NCI-H1048 (cell line): ENCODE data around the gene SBF2.
"Not testable (repeated sequence)": the region's sequence is repeated elsewhere in the genome, so short reads cannot be mapped to it uniquely, and the experiment has no call there.

Experiments used
- DNase-seq: peaks from one replicate; lab custom pipeline; 2025; lab: John Stamatoyannopoulos, UW

Gene SBF2

DNA sequence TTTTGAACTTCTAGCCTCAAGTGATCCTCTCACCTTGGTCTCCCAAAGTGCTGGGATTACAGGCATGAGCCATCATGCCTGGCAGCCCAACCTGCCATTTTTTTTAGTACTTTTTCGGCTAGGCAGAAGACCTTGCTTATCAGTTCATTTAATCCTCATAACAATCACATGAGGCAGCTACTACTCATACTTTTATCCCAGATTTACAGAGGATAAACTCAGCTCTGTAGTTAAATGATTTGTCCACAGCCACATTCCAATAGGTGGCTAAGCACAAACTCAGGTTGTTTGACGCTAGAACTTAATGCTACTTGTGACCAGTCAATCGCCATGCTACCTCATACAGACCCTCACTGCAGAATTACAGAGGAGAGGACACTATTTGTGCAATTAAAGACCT, 28.1 kb downstream of the SBF2 start:
- no peak for DNase-seq

- not testable (repeated sequence) for DNase-seq
Measured at GRCh38 chr11:10264716-10265115, 29.3 kb downstream of the SBF2 start.

DNA sequence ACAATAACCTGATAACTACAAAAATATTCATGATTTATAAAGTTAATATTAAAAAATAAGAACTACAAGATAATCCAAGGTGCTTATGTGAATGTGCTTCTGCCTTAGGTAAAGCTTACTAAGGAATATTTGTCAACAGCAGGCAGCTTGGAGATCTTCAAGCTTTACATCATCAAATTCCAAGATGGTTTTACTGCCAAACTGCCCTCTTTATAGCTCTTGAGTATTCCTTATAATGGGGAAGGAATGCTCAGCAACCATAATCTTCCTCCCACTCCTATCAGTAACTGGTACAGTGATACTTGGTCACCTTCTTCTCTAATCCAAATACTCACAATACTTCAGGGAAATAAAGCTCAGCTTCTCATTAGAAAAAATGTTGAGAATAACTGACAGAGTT, 30.1 kb downstream of the SBF2 start:
- DNase-seq = no peak

GRCh38 chr11:10261821-10262220, 32.2 kb downstream of the SBF2 start:
- no peak for DNase-seq

GRCh38 chr11:10257478-10257877, 36.5 kb downstream of the SBF2 start:
- DNase-seq = no peak

GRCh38 chr11:10255388-10256125, 38.5 kb downstream of the SBF2 start:
- no peak for DNase-seq

DNA sequence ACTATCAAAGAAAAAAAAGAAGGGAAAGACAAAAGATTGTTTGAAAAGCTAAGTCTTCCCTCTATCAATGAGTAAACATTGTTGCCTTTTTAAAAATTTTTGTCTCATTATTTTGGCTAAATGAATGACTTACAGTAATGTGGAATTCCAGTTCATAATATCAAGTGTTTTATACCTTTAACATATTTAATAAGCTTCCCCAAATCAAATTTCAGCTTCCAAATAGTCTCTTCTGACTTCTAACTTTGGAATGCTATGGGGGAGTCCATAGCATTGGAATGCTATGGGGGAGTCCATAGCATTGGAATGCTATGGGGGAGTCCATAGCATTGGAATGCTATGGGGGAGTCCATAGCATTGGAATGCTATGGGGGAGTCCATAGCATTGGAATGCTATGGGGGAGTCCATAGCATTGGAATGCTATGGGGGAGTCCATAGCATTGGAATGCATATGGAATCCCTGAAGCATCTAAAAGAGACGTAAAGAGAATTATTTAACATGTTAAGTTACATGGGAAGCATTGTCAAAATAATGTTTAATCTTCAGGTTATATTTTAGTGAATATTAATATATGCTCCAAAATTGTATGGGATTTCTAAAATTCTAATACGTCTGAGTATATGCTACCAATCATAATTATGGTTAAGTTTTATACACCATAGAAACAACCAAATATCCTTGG, 44.4 kb downstream of the SBF2 start:
- DNase-seq = not testable (repeated sequence)

DNA sequence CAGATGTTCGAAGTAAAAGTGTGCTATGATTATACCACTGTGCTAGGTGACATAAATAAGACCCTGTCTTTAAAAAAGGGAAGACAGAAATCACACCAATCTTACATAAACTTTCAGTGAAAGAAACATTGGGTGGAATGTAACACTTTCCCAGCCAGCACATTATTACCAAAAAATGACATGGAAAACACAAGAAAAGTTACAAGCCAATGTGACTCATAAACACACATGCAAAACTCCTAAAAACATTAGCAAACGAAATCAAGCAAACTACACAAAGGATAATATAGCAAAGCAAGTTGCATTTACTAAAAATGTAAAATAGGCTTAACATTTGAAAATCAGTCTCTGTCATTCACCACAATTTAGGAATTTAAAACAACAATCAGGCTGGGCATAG, 47.0 kb downstream of the SBF2 start:
- no peak for DNase-seq

GRCh38 chr11:10243896-10244575, 50.0 kb downstream of the SBF2 start:
- DNase-seq = no peak

GRCh38 chr11:10236840-10237239, 57.2 kb downstream of the SBF2 start:
- DNase-seq = no peak

GRCh38 chr11:10233581-10233980, 60.4 kb downstream of the SBF2 start:
- no peak for DNase-seq

GRCh38 chr11:10232756-10233155, 61.3 kb downstream of the SBF2 start:
- no peak for DNase-seq

DNA sequence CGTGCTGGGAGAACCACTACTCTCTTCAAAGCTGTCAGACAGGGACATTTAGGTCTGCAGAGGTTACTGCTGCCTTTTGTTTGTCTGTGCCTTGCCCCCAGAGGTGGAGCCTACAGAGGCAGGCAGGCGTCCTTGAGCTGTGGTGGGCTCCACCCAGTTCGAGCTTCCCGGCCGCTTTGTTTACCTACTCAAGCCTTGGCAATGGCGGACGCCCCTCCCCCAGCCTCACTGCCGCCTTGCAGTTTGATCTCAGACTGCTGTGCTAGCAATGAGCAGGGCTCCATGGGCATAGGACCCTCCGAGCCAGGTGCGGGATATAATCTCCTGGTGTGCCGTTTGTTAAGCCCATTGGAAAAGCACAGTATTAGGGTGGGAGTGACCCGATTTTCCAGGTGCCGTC, 62.2 kb downstream of the SBF2 start:
- not testable (repeated sequence) for DNase-seq

DNA sequence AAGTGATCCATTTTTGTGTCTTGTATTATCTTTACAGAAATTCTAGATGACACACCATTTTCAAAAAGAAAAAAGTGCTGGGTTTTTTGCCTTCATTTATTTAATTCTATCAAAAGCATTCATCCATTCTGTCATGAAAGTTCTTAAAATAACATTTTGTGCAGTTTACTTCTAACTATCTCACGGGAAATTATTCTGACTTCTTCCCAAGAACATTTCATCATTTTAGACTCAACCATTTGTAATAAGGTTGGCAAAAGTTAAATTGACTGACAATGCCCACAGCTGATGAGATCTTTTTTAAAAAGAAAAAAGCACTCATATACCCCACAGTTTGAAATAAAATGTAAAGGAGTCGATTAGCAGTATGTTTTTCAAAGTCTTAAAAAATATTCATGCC, 68.5 kb downstream of the SBF2 start:
- no peak for DNase-seq

DNA sequence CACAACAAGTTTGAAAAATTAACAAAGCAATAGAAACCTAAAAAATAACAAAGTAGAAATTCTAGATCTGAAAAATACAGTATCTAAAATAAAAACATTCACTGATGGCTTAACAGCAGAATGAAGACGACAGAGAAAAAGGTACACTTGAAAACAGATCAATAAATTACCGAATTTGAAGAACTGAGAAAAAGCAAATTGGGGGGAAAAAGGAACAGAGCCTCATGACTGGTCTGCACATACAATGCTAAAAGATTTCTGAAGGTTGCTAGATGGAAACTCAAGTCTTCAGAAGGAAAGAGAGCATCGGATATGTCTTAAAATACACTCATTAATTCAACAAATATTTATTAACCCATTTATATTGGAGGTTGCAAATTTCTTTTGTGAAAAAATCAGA, 71.6 kb downstream of the SBF2 start:
- DNase-seq = no peak

- DNase-seq = no peak
Measured at GRCh38 chr11:10221342-10221741, 72.7 kb downstream of the SBF2 start.

- no peak for DNase-seq
Measured at GRCh38 chr11:10211470-10211869, 82.5 kb downstream of the SBF2 start.

- no peak for DNase-seq
Measured at GRCh38 chr11:10209326-10209725, 84.7 kb downstream of the SBF2 start.

GRCh38 chr11:10208131-10208575, 85.9 kb downstream of the SBF2 start:
- no peak for DNase-seq

GRCh38 chr11:10205928-10206327, 88.1 kb downstream of the SBF2 start:
- no peak for DNase-seq

DNA sequence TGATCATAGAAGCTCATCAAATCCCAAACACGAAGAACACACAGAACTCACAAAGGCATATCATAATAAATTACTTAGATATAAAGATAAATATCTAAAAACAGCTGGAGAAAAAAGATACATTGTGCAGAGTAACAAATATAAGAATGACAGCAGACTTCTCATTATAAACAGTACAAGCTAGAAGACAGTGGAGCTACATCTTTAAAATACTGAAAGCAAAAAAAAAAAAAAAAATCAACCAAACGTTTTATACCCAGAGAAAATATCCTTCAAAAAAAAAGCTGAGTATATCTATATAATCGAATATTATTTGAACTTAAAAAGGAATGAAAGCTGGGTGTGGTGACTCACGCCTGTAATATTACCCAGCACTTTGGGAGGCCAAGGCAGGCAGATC, 90.0 kb downstream of the SBF2 start:
- DNase-seq = no peak

DNA sequence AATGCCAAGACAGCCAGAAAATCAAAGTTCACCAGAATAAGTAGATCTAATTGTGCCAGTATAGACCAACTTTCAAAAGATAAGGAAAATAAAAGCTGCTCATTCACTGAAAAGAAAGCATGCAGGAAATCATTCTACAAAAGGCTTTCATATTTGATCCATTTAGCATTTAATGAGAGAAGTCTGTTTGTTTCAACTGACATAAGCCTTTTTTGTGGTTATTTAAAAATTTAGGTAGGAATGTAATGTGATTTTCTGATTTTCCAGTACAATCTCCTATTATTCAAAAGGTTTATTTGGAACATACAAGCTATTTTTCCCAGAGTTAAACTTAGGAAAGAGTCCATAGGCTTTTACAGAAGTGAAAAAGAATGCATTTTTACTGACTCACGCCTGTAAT, 92.7 kb downstream of the SBF2 start:
- no peak for DNase-seq

- DNase-seq = no peak
Measured at GRCh38 chr11:10197091-10197490, 96.9 kb downstream of the SBF2 start.
